Heart left ventricle (tissue), 13 donors: ENCODE results near the gene IGFL2.

Experiments used
- CTCF ChIP-seq, 12 donors: fragments of 200-600 bp; sonication (generic) in 4 of 12; IDR thresholded peaks; one replicate each; pipeline versions ENCODE4 v1.5.0 to v1.8.0; 2018 to 2022; ENCODE audit warnings: antibody characterized with exemption in 12 of 12, mild to moderate bottlenecking in 5 of 12
- POLR2A ChIP-seq, 2 donors: fragments of 450-650 bp; IDR thresholded peaks; one replicate each; pipeline ENCODE4 v1.6.1; 2017; ENCODE audit warnings: antibody characterized with exemption in 2 of 2, mild to moderate bottlenecking in 2 of 2, moderate library complexity in 2 of 2
- donor health status: ischemic (EF 13 %, LVEDD 7.1; RV severe dilation, severe dysfunction).
- donor health status: DM: no; HTN: yes; CAD: no.
- donor health status: DM: no; HTN: no; CAD: no.
- donor health status: ischemic (EF 25% LVEDD 6.9; RV normal size, moderate dysfunction).
- donor health status: ischemic (EF 25% LVEDD 5.7; RV mildly dilated, moderate dysfunction).
- donor health status: ischemic (EF 35%, LVEDD 5.7; RV mildly dilated, moderate dysfunction).
- donor health status: nonischemic (EF 11% LVEDD 7.7; RV severe dilation, severe dysfunction).
- donor health status: DM: yes; HTN: yes; CAD: no.
- donor health status: PGD.
- donor health status: ischemic (EF 29% LVEDD 5.4; RV normal size, mild dysfunction).
- donor health status: nonischemic (EF 23%, LVEDD 6.1; RV moderate dilation, normal function).

GRCh38 chr19:46206176-46206575 is 58.1 kb downstream of the IGFL2 start:
- TF ChIP-seq CTCF (IDR thresholded peaks at IDR 0.05): no peak
- TF ChIP-seq POLR2A (IDR thresholded peaks at IDR 0.05): no peak
